Measurements from ENCODE around the gene SCMH1. TPM values are rescaled to one million over a fixed set of nuclear protein-coding genes. Genes with fewer than 3 reads are reported as not detected.

Gene SCMH1
- total RNA-seq, 4 donors from 2014 or later, result 27.6 to 105 (median 48.5) TPM

GRCh38 chr1:41028034-41028642 lies 214.0 kb downstream of the SCMH1 start:
- TF ChIP-seq CTCF (IDR thresholded peaks at IDR 0.05), result no peak
- no peak for TF ChIP-seq POLR2A (IDR thresholded peaks at IDR 0.05)
- Histone ChIP-seq H3K27ac (peak overlapping the region; percentile 55 to 56), H3K4me3 (no peak overlapping the region), H3K4me1 (no peaks in the 10 kb centered on the region), H3K27me3 (no peaks in the 10 kb centered on the region), H3K36me3 (no peaks in the 10 kb centered on the region), H3K9me3 (no peaks in the 10 kb centered on the region)
- intact Hi-C loops (cut with DNase I; ENCODE audit: low total_unique reads), result no loop called here
- no peak for DNase-seq

- no peaks in the 10 kb centered on the region for H3K9me3 ChIP-seq
- H3K4me3 ChIP-seq, result no peak overlapping the region
- peaks cover 0 to 3% of the 10 kb centered on the region in 2 donors for H3K4me1 ChIP-seq
- DNase-seq, result no peak
- H3K27me3 ChIP-seq, result no peaks in the 10 kb centered on the region
- TF ChIP-seq POLR2A (IDR thresholded peaks at IDR 0.05) (no peak), CTCF (IDR thresholded peaks at IDR 0.05) (no peak)
- no peak overlapping the region for H3K27ac ChIP-seq
- intact Hi-C loops (cut with DNase I; ENCODE audit: low total_unique reads), result no loop called here
- no peaks in the 10 kb centered on the region for H3K36me3 ChIP-seq
Observed at GRCh38 chr1:41025979-41026819, 215.9 kb downstream of the SCMH1 start.

- Histone ChIP-seq H3K27ac (no peak overlapping the region), H3K9me3 (no peaks in the 10 kb centered on the region), H3K4me3 (no peak overlapping the region), H3K4me1 (peaks cover 0 to 3% of the 10 kb centered on the region in 2 donors), H3K36me3 (no peaks in the 10 kb centered on the region), H3K27me3 (no peaks in the 10 kb centered on the region)
- DNase-seq, result no peak
- intact Hi-C loops (cut with DNase I; ENCODE audit: low total_unique reads), result no loop called here
- TF ChIP-seq POLR2A (IDR thresholded peaks at IDR 0.05) (no peak), CTCF (IDR thresholded peaks at IDR 0.05) (no peak)
Observed at GRCh38 chr1:41024953-41025352, 217.2 kb downstream of the SCMH1 start.

- H3K36me3 ChIP-seq, result no peaks in the 10 kb centered on the region
- TF ChIP-seq POLR2A (IDR thresholded peaks at IDR 0.05), result no peak
- TF ChIP-seq CTCF (IDR thresholded peaks at IDR 0.05), result peak in 1 of 4 experiments; percentile 16
- no peak overlapping the region for H3K4me3 ChIP-seq
- H3K4me1 ChIP-seq, result peaks cover 0 to 3% of the 10 kb centered on the region in 2 donors
- H3K27ac ChIP-seq, result no peak overlapping the region
- no peaks in the 10 kb centered on the region for H3K27me3 ChIP-seq
- no peak for DNase-seq
- no peaks in the 10 kb centered on the region for H3K9me3 ChIP-seq
- intact Hi-C loops (cut with DNase I; ENCODE audit: low total_unique reads), result no loop called here
Observed at GRCh38 chr1:41023279-41023990, 218.7 kb downstream of the SCMH1 start.

GRCh38 chr1:41022424-41022823 lies 219.7 kb downstream of the SCMH1 start:
- peaks cover 0 to 3% of the 10 kb centered on the region in 2 donors for H3K4me1 ChIP-seq
- H3K27ac ChIP-seq, result no peak overlapping the region
- intact Hi-C loops (cut with DNase I; ENCODE audit: low total_unique reads), result no loop called here
- no peak for DNase-seq
- H3K36me3 ChIP-seq, result no peaks in the 10 kb centered on the region
- H3K9me3 ChIP-seq, result no peaks in the 10 kb centered on the region
- TF ChIP-seq CTCF (IDR thresholded peaks at IDR 0.05) (no peak), POLR2A (IDR thresholded peaks at IDR 0.05) (no peak)
- H3K4me3 ChIP-seq, result no peak overlapping the region
- H3K27me3 ChIP-seq, result no peaks in the 10 kb centered on the region

All from uterus (tissue), 4 donors.